ENCODE measurements around the gene NID2. TPM values are rescaled to one million over a fixed set of nuclear protein-coding genes. Genes with fewer than 3 reads are reported as not detected.

Gene NID2
- total and polyA plus RNA-seq, 2 donors (not counting 1 experiment from before 2014, with no cell fraction given): 181 to 2,513 TPM

- H3K27ac ChIP-seq (ENCODE audit: insufficient read depth, low read length): no peak overlapping the region
- H3K79me2 ChIP-seq (ENCODE audit: control insufficient read depth, insufficient read depth, low read length): no peaks in the 10 kb centered on the region
- H3K9me3 ChIP-seq (ENCODE audit: control insufficient read depth, insufficient read depth, low read depth, low read length): no peaks in the 10 kb centered on the region
- H4K20me1 ChIP-seq (ENCODE audit: control insufficient read depth, extremely low read depth, insufficient read depth, low read length): no peaks in the 10 kb centered on the region
- H3K9ac ChIP-seq (ENCODE audit: insufficient read depth, low read length): no peak overlapping the region
- H2AFZ ChIP-seq (ENCODE audit: low read length): no peak overlapping the region
- H3K4me1 ChIP-seq (ENCODE audit: control insufficient read depth, extremely low read depth, insufficient read depth, low read length): no peaks in the 10 kb centered on the region
- no peak overlapping the region for H3K4me2 ChIP-seq (ENCODE audit: extremely low read depth, insufficient read depth, low read length)
- TF ChIP-seq EZH2 (IDR thresholded peaks at IDR 0.05; ENCODE audit: low read length, missing control alignments) (no peak), CTCF (conservative IDR thresholded peaks at IDR 0.05 in 1 of 2, IDR thresholded peaks at IDR 0.05 in 1 of 2; ENCODE audit: low read depth in 1 of 2, low read length in 2 of 2) (no peak)
- no peak overlapping the region for H3K4me3 ChIP-seq (replicated peaks in 1 of 4; ENCODE audit: control extremely low read depth in 1 of 4, insufficient read depth in 1 of 4, low read depth in 3 of 4, low read length in 4 of 4)
- H3K36me3 ChIP-seq (ENCODE audit: control insufficient read depth, insufficient read depth, low read length): no peaks in the 10 kb centered on the region
- DNase-seq (ENCODE audit: low read depth in 2 of 2): no peak
- peaks cover 2% of the 10 kb centered on the region for H3K27me3 ChIP-seq (ENCODE audit: control insufficient read depth, insufficient read depth, low read length)
Measured at GRCh38 chr14:51977075-51977474, 91.8 kb downstream of the NID2 start.

- H3K27ac ChIP-seq (ENCODE audit: insufficient read depth, low read length): no peak overlapping the region
- TF ChIP-seq CTCF (conservative IDR thresholded peaks at IDR 0.05 in 1 of 2, IDR thresholded peaks at IDR 0.05 in 1 of 2; ENCODE audit: low read depth in 1 of 2, low read length in 2 of 2): no peak
- TF ChIP-seq EZH2 (IDR thresholded peaks at IDR 0.05; ENCODE audit: low read length, missing control alignments): no peak
- no peak for DNase-seq (ENCODE audit: low read depth in 2 of 2)
Measured at GRCh38 chr14:51972566-51972965, 96.3 kb downstream of the NID2 start.

GRCh38 chr14:51969852-51970540, 98.9 kb downstream of the NID2 start:
- no peak for TF ChIP-seq CTCF (conservative IDR thresholded peaks at IDR 0.05 in 1 of 2, IDR thresholded peaks at IDR 0.05 in 1 of 2; ENCODE audit: low read depth in 1 of 2, low read length in 2 of 2)
- TF ChIP-seq EZH2 (IDR thresholded peaks at IDR 0.05; ENCODE audit: low read length, missing control alignments): no peak
- Histone ChIP-seq H3K4me2 (ENCODE audit: extremely low read depth, insufficient read depth, low read length) (no peak overlapping the region), H3K36me3 (ENCODE audit: control insufficient read depth, insufficient read depth, low read length) (no peaks in the 10 kb centered on the region), H3K27ac (ENCODE audit: insufficient read depth, low read length) (no peak overlapping the region), H3K79me2 (ENCODE audit: control insufficient read depth, insufficient read depth, low read length) (no peaks in the 10 kb centered on the region), H3K4me1 (ENCODE audit: control insufficient read depth, extremely low read depth, insufficient read depth, low read length) (no peaks in the 10 kb centered on the region), H3K4me3 (replicated peaks in 1 of 4; ENCODE audit: control extremely low read depth in 1 of 4, insufficient read depth in 1 of 4, low read depth in 3 of 4, low read length in 4 of 4) (no peak overlapping the region), H3K9me3 (ENCODE audit: control insufficient read depth, insufficient read depth, low read depth, low read length) (no peaks in the 10 kb centered on the region), H4K20me1 (ENCODE audit: control insufficient read depth, extremely low read depth, insufficient read depth, low read length) (no peaks in the 10 kb centered on the region), H3K9ac (ENCODE audit: insufficient read depth, low read length) (no peak overlapping the region), H2AFZ (ENCODE audit: low read length) (no peak overlapping the region), H3K27me3 (ENCODE audit: control insufficient read depth, insufficient read depth, low read length) (no peaks in the 10 kb centered on the region)
- no peak for DNase-seq (ENCODE audit: low read depth in 2 of 2)

More at GRCh38 chr14:51972566-51972965, 96.3 kb downstream of the NID2 start:
- Histone ChIP-seq H3K79me2 (ENCODE audit: control insufficient read depth, insufficient read depth, low read length) (no peaks in the 10 kb centered on the region), H3K9ac (ENCODE audit: insufficient read depth, low read length) (no peak overlapping the region), H3K4me2 (ENCODE audit: extremely low read depth, insufficient read depth, low read length) (no peak overlapping the region), H4K20me1 (ENCODE audit: control insufficient read depth, extremely low read depth, insufficient read depth, low read length) (no peaks in the 10 kb centered on the region), H3K4me3 (replicated peaks in 1 of 4; ENCODE audit: control extremely low read depth in 1 of 4, insufficient read depth in 1 of 4, low read depth in 3 of 4, low read length in 4 of 4) (no peak overlapping the region), H3K27me3 (ENCODE audit: control insufficient read depth, insufficient read depth, low read length) (no peaks in the 10 kb centered on the region), H3K4me1 (ENCODE audit: control insufficient read depth, extremely low read depth, insufficient read depth, low read length) (no peaks in the 10 kb centered on the region), H3K36me3 (ENCODE audit: control insufficient read depth, insufficient read depth, low read length) (no peaks in the 10 kb centered on the region), H2AFZ (ENCODE audit: low read length) (no peak overlapping the region), H3K9me3 (ENCODE audit: control insufficient read depth, insufficient read depth, low read depth, low read length) (no peaks in the 10 kb centered on the region)
